ENCODE measurements around the gene SLC9A5.

Gene SLC9A5

DNA sequence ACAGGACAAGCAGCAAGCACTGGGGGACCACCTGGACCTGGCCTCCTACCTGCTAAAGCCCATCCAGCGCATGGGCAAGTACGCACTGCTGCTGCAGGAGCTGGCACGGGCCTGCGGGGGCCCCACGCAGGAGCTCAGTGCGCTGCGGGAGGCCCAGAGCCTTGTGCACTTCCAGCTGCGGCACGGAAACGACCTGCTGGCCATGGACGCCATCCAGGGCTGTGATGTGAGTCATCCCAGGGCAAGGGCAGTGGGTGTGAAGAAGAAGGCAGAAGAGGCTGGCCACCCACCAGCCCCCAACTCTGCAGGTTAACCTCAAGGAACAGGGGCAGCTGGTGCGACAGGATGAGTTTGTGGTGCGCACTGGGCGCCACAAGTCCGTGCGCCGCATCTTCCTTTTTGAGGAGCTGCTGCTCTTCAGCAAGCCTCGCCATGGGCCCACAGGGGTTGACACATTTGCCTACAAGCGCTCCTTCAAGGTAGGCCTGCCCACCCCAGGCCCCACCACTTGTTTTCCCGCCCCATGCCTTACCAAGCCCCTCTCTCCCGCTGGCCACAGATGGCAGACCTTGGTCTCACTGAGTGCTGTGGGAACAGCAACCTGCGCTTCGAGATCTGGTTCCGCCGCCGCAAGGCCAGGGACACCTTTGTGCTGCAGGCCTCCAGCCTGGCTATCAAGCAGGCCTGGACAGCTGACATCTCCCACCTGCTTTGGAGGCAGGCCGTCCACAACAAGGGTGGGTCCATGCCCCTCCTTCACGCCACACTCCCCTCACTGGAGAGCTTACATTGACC lies 37.9 kb downstream of the SLC9A5 start:
- no peak for ATAC-seq
- TF ChIP-seq PPARA (CRISPR knock-in tag; IDR thresholded peaks at IDR 0.05; ENCODE audit: borderline replicate concordance) (no peak), ISL1 (CRISPR knock-in tag; IDR thresholded peaks at IDR 0.05) (no peak), ZC3H10 (CRISPR knock-in tag; IDR thresholded peaks at IDR 0.05) (no peak), ZFP30 (CRISPR knock-in tag; IDR thresholded peaks at IDR 0.05) (no peak), SNAI2 (CRISPR knock-in tag; IDR thresholded peaks at IDR 0.05) (no peak), ZNF8 (CRISPR knock-in tag; IDR thresholded peaks at IDR 0.05) (no peak), ZFP3 (CRISPR knock-in tag; IDR thresholded peaks at IDR 0.05) (no peak), ZNF565 (CRISPR knock-in tag; conservative IDR thresholded peaks at IDR 0.05; ENCODE audit: low read depth) (no peak), GLIS3 (CRISPR knock-in tag; IDR thresholded peaks at IDR 0.05) (no peak), TOX (CRISPR knock-in tag; IDR thresholded peaks at IDR 0.05; ENCODE audit: borderline replicate concordance) (no peak), OSR1 (CRISPR knock-in tag; IDR thresholded peaks at IDR 0.05) (no peak), ESRRG (CRISPR knock-in tag; IDR thresholded peaks at IDR 0.05) (no peak), TCF4 (CRISPR knock-in tag; IDR thresholded peaks at IDR 0.05; ENCODE audit: borderline replicate concordance) (no peak), BACH2 (CRISPR knock-in tag; IDR thresholded peaks at IDR 0.05; ENCODE audit: borderline replicate concordance) (no peak), CSDC2 (CRISPR knock-in tag; IDR thresholded peaks at IDR 0.05) (no peak)
- TF ChIP-seq, protein P1, sequence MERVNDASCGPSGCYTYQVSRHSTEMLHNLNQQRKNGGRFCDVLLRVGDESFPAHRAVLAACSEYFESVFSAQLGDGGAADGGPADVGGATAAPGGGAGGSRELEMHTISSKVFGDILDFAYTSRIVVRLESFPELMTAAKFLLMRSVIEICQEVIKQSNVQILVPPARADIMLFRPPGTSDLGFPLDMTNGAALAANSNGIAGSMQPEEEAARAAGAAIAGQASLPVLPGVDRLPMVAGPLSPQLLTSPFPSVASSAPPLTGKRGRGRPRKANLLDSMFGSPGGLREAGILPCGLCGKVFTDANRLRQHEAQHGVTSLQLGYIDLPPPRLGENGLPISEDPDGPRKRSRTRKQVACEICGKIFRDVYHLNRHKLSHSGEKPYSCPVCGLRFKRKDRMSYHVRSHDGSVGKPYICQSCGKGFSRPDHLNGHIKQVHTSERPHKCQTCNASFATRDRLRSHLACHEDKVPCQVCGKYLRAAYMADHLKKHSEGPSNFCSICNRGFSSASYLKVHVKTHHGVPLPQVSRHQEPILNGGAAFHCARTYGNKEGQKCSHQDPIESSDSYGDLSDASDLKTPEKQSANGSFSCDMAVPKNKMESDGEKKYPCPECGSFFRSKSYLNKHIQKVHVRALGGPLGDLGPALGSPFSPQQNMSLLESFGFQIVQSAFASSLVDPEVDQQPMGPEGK (CRISPR knock-in tag; IDR thresholded peaks at IDR 0.05; ENCODE audit: borderline replicate concordance), result no peak
- TF ChIP-seq, protein P2, sequence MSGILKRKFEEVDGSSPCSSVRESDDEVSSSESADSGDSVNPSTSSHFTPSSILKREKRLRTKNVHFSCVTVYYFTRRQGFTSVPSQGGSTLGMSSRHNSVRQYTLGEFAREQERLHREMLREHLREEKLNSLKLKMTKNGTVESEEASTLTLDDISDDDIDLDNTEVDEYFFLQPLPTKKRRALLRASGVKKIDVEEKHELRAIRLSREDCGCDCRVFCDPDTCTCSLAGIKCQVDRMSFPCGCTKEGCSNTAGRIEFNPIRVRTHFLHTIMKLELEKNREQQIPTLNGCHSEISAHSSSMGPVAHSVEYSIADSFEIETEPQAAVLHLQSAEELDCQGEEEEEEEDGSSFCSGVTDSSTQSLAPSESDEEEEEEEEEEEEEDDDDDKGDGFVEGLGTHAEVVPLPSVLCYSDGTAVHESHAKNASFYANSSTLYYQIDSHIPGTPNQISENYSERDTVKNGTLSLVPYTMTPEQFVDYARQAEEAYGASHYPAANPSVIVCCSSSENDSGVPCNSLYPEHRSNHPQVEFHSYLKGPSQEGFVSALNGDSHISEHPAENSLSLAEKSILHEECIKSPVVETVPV (CRISPR knock-in tag; IDR thresholded peaks at IDR 0.05), result no peak
- TF ChIP-seq, protein P3, sequence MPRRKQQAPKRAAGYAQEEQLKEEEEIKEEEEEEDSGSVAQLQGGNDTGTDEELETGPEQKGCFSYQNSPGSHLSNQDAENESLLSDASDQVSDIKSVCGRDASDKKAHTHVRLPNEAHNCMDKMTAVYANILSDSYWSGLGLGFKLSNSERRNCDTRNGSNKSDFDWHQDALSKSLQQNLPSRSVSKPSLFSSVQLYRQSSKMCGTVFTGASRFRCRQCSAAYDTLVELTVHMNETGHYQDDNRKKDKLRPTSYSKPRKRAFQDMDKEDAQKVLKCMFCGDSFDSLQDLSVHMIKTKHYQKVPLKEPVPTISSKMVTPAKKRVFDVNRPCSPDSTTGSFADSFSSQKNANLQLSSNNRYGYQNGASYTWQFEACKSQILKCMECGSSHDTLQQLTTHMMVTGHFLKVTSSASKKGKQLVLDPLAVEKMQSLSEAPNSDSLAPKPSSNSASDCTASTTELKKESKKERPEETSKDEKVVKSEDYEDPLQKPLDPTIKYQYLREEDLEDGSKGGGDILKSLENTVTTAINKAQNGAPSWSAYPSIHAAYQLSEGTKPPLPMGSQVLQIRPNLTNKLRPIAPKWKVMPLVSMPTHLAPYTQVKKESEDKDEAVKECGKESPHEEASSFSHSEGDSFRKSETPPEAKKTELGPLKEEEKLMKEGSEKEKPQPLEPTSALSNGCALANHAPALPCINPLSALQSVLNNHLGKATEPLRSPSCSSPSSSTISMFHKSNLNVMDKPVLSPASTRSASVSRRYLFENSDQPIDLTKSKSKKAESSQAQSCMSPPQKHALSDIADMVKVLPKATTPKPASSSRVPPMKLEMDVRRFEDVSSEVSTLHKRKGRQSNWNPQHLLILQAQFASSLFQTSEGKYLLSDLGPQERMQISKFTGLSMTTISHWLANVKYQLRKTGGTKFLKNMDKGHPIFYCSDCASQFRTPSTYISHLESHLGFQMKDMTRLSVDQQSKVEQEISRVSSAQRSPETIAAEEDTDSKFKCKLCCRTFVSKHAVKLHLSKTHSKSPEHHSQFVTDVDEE (CRISPR knock-in tag; IDR thresholded peaks at IDR 0.05), result no peak
- TF ChIP-seq, protein P4, sequence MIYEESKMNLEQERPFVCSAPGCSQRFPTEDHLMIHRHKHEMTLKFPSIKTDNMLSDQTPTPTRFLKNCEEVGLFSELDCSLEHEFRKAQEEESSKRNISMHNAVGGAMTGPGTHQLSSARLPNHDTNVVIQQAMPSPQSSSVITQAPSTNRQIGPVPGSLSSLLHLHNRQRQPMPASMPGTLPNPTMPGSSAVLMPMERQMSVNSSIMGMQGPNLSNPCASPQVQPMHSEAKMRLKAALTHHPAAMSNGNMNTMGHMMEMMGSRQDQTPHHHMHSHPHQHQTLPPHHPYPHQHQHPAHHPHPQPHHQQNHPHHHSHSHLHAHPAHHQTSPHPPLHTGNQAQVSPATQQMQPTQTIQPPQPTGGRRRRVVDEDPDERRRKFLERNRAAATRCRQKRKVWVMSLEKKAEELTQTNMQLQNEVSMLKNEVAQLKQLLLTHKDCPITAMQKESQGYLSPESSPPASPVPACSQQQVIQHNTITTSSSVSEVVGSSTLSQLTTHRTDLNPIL (CRISPR knock-in tag; IDR thresholded peaks at IDR 0.05; ENCODE audit: low read depth), result no peak
- TF ChIP-seq, protein P5, sequence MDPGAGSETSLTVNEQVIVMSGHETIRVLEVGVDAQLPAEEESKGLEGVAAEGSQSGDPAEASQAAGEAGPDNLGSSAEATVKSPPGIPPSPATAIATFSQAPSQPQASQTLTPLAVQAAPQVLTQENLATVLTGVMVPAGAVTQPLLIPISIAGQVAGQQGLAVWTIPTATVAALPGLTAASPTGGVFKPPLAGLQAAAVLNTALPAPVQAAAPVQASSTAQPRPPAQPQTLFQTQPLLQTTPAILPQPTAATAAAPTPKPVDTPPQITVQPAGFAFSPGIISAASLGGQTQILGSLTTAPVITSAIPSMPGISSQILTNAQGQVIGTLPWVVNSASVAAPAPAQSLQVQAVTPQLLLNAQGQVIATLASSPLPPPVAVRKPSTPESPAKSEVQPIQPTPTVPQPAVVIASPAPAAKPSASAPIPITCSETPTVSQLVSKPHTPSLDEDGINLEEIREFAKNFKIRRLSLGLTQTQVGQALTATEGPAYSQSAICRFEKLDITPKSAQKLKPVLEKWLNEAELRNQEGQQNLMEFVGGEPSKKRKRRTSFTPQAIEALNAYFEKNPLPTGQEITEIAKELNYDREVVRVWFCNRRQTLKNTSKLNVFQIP (CRISPR knock-in tag; IDR thresholded peaks at IDR 0.05; ENCODE audit: borderline replicate concordance, low read depth), result no peak

DNA sequence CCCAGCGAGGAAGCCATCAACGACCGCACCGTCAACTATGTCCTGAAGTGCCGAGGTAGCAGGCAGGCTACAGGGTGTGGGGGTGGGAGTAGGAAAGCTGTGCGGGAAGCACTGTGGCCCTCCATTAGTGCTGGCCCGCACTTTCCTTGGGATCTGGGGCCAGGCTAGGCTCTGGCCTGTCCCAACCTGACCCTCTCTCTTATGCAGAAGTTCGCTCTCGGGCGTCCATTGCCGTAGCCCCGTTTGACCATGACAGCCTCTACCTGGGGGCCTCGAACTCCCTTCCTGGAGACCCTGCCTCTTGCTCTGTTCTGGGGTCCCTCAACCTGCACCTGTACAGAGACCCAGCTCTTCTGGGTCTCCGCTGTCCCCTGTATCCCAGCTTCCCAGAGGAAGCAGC lies 39.2 kb downstream of the SLC9A5 start:
- TF ChIP-seq RARB (CRISPR knock-in tag; IDR thresholded peaks at IDR 0.05) (no peak), ISL1 (CRISPR knock-in tag; IDR thresholded peaks at IDR 0.05) (no peak)
- TF ChIP-seq, protein P2 (CRISPR knock-in tag; IDR thresholded peaks at IDR 0.05), result no peak
- ATAC-seq, result no peak

Measured in SK-N-SH treated with all-trans-retinoic acid at 6 μM for 48 hours (cell line).